WTC11 (cell line): Measurements from ENCODE around the gene TFEB. TPM values are rescaled to one million over a fixed set of nuclear protein-coding genes. Genes with fewer than 3 reads are reported as not detected.

ENCODE experiments used
- ATAC-seq: fragments of 200-7000 bp; cut with Tn5 transposase; 2 replicates; pipeline ENCODE4 v1.10.0; 2021; ENCODE audit warnings: mild to moderate bottlenecking, moderate library complexity
- CTCF ChIA-PET: fragments of 300-600 bp; sonication (Branson Sonifier 250); formaldehyde crosslinking; loops from one replicate; lab custom pipeline; 2021; ENCODE audit warnings: antibody characterized with exemption; lab: Charles Lee
- POLR2A ChIA-PET: fragments of 350-600 bp; sonication (Branson Sonifier 250); formaldehyde crosslinking; loops from one replicate; lab custom pipeline; 2021; ENCODE audit warnings: antibody characterized with exemption; lab: Charles Lee
- DNase-seq: peaks from one replicate; pipeline ENCODE4 v3.0.0; 2021; ENCODE audit warnings: low spot score
- H3K27ac Mint-ChIP-seq: 2 replicates; pipeline ENCODE4 v1.8.0; 2021; ENCODE audit warnings: mixed read lengths
- H3K27me3 Mint-ChIP-seq: 2 replicates; pipeline ENCODE4 v1.8.0; 2021; ENCODE audit warnings: low read depth, mild to moderate bottlenecking, moderate library complexity, mixed read lengths
- H3K36me3 Mint-ChIP-seq: 2 replicates; pipeline ENCODE4 v1.8.0; 2021; ENCODE audit warnings: mixed read lengths
- H3K4me1 Mint-ChIP-seq: 2 replicates; pipeline ENCODE4 v1.8.0; 2022; ENCODE audit warnings: mixed read lengths
- H3K4me3 Mint-ChIP-seq: 2 replicates; pipeline ENCODE4 v1.8.0; 2021; ENCODE audit warnings: mild to moderate bottlenecking, moderate library complexity, mixed read lengths
- H3K9me3 Mint-ChIP-seq: 2 replicates; pipeline ENCODE4 v1.8.0; 2021; ENCODE audit warnings: mixed read lengths
- CREB1 ChIP-seq: sonication (generic); formaldehyde crosslinking; IDR thresholded peaks from 2 replicates; pipeline ENCODE4 v1.8.0; 2023; ENCODE audit warnings: mild to moderate bottlenecking, missing genetic modification reagents
- ELF4 ChIP-seq: sonication (generic); formaldehyde crosslinking; IDR thresholded peaks from 2 replicates; pipeline ENCODE4 v1.8.1; 2022; ENCODE audit warnings: low read depth, mild to moderate bottlenecking, moderate library complexity, missing genetic modification reagents
- ESRRA ChIP-seq: sonication (generic); formaldehyde crosslinking; IDR thresholded peaks from 2 replicates; pipeline ENCODE4 v1.8.1; 2022; ENCODE audit warnings: mild to moderate bottlenecking, missing genetic modification reagents, borderline replicate concordance
- FOXK1 ChIP-seq: sonication (generic); formaldehyde crosslinking; IDR thresholded peaks from 2 replicates; pipeline ENCODE4 v1.8.0; 2022; ENCODE audit warnings: mild to moderate bottlenecking, moderate library complexity, missing genetic modification reagents
- GRHL2 ChIP-seq: fragments of 250-450 bp; sonication (Bioruptor Pico); IDR thresholded peaks from 2 replicates; pipeline ENCODE4 v1.8.0; 2022; ENCODE audit warnings: mild to moderate bottlenecking, moderate library complexity; ENCODE audit not compliant: insufficient replicate concordance, severe bottlenecking
- NFYB ChIP-seq: sonication (generic); formaldehyde crosslinking; conservative IDR thresholded peaks from 2 replicates; pipeline ENCODE4 v1.8.0; 2022; ENCODE audit warnings: low read depth, missing genetic modification reagents
- NR1H2 ChIP-seq: sonication (generic); formaldehyde crosslinking; IDR thresholded peaks from 2 replicates; pipeline ENCODE4 v1.9.0; 2021; ENCODE audit warnings: mild to moderate bottlenecking, moderate library complexity, missing genetic modification reagents
- SOX15 ChIP-seq: fragments of 250-450 bp; sonication (Bioruptor Pico); IDR thresholded peaks from 2 replicates; pipeline ENCODE4 v1.9.0; 2021; ENCODE audit warnings: mild to moderate bottlenecking
- ZNF138 ChIP-seq: sonication (generic); formaldehyde crosslinking; conservative IDR thresholded peaks from 2 replicates; pipeline ENCODE4 v1.8.1; 2022; ENCODE audit warnings: mild to moderate bottlenecking, moderate library complexity, missing genetic modification reagents
- ZNF219 ChIP-seq: sonication (generic); formaldehyde crosslinking; IDR thresholded peaks from 2 replicates; pipeline ENCODE4 v1.8.0; 2023; ENCODE audit warnings: missing genetic modification reagents, mild to moderate bottlenecking, borderline replicate concordance
- ZNF423 ChIP-seq: fragments of 250-450 bp; sonication (Bioruptor Pico); IDR thresholded peaks from 2 replicates; pipeline ENCODE4 v2.1.2; 2022; ENCODE audit warnings: mild to moderate bottlenecking, moderate library complexity
- total RNA-seq: library from RNA; stranded (reverse); gene quantifications from 3 replicates; pipeline ENCODE4 v1.2.3, GENCODE V29; 2021
- TF ChIP-seq, protein P1 (sequence below): sonication (generic); formaldehyde crosslinking; IDR thresholded peaks from 2 replicates; pipeline ENCODE4 v1.8.1; 2023; ENCODE audit warnings: mild to moderate bottlenecking, missing genetic modification reagents
- TF ChIP-seq, protein P2 (sequence below): fragments of 250-450 bp; sonication (Bioruptor Pico); IDR thresholded peaks from 2 replicates; pipeline ENCODE4 v1.9.0; 2021; ENCODE audit warnings: mild to moderate bottlenecking
- TF ChIP-seq, protein P3 (sequence below): sonication (generic); formaldehyde crosslinking; conservative IDR thresholded peaks from 2 replicates; pipeline ENCODE4 v1.8.1; 2022; ENCODE audit warnings: mild to moderate bottlenecking, missing genetic modification reagents
- TF ChIP-seq, protein P4 (sequence below): sonication (generic); formaldehyde crosslinking; IDR thresholded peaks from 2 replicates; pipeline ENCODE4 v1.8.0; 2023; ENCODE audit warnings: missing genetic modification reagents, mild to moderate bottlenecking, borderline replicate concordance
- TF ChIP-seq, protein P5 (sequence below): sonication (generic); formaldehyde crosslinking; IDR thresholded peaks from 2 replicates; pipeline ENCODE4 v1.8.1; 2022; ENCODE audit warnings: mild to moderate bottlenecking, missing genetic modification reagents, moderate library complexity, borderline replicate concordance
- TF ChIP-seq, protein P6 (sequence below): sonication (generic); formaldehyde crosslinking; IDR thresholded peaks from 2 replicates; pipeline ENCODE4 v1.8.0; 2022; ENCODE audit warnings: mild to moderate bottlenecking, missing genetic modification reagents
- TF ChIP-seq, protein P7 (sequence below): sonication (generic); formaldehyde crosslinking; IDR thresholded peaks from 2 replicates; pipeline ENCODE4 v1.8.0; 2022; ENCODE audit warnings: mild to moderate bottlenecking, missing genetic modification reagents
- TF ChIP-seq, protein P8 (sequence below): sonication (generic); formaldehyde crosslinking; IDR thresholded peaks from 2 replicates; pipeline ENCODE4 v1.8.0; 2022; ENCODE audit warnings: mild to moderate bottlenecking, missing genetic modification reagents

Gene TFEB
- total RNA-seq, 1 experiment from 2014 or later = 3.9 TPM

DNA sequence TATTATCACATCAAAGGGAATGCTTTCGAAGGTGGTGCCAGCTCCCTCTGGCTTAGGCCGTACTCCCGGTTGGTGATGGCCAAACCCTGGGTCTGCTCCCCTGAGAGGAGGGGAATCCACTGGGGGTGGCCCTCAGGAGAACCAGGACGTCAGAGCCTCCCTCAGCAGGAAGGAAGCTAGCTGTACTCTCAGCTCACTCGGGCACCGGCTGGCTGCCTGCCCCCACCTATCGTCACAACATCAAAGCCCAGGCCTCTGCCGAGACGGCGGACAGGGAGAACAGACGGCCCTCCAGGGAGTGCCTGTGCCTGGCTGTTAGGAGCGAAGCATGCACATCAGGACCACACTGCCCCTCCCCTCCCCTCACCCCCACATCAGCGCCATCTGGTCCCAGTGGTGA is 20.9 kb upstream of the TFEB start (continued):
- TF ChIP-seq, protein P1, sequence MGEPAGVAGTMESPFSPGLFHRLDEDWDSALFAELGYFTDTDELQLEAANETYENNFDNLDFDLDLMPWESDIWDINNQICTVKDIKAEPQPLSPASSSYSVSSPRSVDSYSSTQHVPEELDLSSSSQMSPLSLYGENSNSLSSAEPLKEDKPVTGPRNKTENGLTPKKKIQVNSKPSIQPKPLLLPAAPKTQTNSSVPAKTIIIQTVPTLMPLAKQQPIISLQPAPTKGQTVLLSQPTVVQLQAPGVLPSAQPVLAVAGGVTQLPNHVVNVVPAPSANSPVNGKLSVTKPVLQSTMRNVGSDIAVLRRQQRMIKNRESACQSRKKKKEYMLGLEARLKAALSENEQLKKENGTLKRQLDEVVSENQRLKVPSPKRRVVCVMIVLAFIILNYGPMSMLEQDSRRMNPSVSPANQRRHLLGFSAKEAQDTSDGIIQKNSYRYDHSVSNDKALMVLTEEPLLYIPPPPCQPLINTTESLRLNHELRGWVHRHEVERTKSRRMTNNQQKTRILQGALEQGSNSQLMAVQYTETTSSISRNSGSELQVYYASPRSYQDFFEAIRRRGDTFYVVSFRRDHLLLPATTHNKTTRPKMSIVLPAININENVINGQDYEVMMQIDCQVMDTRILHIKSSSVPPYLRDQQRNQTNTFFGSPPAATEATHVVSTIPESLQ (CRISPR knock-in tag) = no peak
- TF ChIP-seq, all 79 proteins: peak for 0

DNA sequence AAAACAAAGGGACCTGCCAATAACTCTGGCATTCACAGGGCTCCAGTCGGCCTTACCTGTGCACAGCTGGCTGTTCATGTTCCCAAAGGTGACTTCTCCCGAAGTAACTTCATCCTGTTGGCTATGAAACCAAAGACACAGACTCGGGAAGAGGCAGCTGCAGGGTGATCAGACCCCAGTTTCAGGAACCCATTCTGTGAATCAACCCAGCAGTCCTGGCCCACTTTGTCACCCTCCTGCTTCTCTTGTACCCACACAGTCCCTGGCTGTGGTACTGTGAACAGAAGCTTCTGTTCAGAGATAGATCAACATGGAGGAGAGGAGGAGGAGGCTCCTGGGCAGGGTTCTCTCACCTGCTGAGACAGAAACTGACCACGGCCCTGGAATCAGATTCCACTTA is 20.5 kb upstream of the TFEB start:
- TF ChIP-seq, protein P2, sequence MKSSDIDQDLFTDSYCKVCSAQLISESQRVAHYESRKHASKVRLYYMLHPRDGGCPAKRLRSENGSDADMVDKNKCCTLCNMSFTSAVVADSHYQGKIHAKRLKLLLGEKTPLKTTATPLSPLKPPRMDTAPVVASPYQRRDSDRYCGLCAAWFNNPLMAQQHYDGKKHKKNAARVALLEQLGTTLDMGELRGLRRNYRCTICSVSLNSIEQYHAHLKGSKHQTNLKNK = no peak
- TF ChIP-seq, protein P3, sequence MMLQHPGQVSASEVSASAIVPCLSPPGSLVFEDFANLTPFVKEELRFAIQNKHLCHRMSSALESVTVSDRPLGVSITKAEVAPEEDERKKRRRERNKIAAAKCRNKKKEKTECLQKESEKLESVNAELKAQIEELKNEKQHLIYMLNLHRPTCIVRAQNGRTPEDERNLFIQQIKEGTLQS = no peak
- TF ChIP-seq, protein P4, sequence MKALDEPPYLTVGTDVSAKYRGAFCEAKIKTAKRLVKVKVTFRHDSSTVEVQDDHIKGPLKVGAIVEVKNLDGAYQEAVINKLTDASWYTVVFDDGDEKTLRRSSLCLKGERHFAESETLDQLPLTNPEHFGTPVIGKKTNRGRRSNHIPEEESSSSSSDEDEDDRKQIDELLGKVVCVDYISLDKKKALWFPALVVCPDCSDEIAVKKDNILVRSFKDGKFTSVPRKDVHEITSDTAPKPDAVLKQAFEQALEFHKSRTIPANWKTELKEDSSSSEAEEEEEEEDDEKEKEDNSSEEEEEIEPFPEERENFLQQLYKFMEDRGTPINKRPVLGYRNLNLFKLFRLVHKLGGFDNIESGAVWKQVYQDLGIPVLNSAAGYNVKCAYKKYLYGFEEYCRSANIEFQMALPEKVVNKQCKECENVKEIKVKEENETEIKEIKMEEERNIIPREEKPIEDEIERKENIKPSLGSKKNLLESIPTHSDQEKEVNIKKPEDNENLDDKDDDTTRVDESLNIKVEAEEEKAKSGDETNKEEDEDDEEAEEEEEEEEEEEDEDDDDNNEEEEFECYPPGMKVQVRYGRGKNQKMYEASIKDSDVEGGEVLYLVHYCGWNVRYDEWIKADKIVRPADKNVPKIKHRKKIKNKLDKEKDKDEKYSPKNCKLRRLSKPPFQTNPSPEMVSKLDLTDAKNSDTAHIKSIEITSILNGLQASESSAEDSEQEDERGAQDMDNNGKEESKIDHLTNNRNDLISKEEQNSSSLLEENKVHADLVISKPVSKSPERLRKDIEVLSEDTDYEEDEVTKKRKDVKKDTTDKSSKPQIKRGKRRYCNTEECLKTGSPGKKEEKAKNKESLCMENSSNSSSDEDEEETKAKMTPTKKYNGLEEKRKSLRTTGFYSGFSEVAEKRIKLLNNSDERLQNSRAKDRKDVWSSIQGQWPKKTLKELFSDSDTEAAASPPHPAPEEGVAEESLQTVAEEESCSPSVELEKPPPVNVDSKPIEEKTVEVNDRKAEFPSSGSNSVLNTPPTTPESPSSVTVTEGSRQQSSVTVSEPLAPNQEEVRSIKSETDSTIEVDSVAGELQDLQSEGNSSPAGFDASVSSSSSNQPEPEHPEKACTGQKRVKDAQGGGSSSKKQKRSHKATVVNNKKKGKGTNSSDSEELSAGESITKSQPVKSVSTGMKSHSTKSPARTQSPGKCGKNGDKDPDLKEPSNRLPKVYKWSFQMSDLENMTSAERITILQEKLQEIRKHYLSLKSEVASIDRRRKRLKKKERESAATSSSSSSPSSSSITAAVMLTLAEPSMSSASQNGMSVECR (CRISPR knock-in tag) = no peak
- no peak for TF ChIP-seq CREB1 (CRISPR knock-in tag)
- no peaks in the 10 kb centered on the region for H3K36me3 Mint-ChIP-seq
- H3K27ac Mint-ChIP-seq = no peak overlapping the region
- POLR2A ChIA-PET = no interaction called here
- H3K9me3 Mint-ChIP-seq = no peaks in the 10 kb centered on the region
- no peak overlapping the region for H3K4me3 Mint-ChIP-seq
- H3K4me1 Mint-ChIP-seq = peaks cover 6% of the 10 kb centered on the region
- ATAC-seq (no peak), DNase-seq (no peak)
- CTCF ChIA-PET = interaction anchor here (0.7 to 1.2 kb wide), 3 partner anchors 8 to 31 kb away, joined by 3 read pairs; no protein-coding TSS in a partner anchor
- H3K27me3 Mint-ChIP-seq = peaks cover 3% of the 10 kb centered on the region; the same call in 1 of the 2 replicates

DNA sequence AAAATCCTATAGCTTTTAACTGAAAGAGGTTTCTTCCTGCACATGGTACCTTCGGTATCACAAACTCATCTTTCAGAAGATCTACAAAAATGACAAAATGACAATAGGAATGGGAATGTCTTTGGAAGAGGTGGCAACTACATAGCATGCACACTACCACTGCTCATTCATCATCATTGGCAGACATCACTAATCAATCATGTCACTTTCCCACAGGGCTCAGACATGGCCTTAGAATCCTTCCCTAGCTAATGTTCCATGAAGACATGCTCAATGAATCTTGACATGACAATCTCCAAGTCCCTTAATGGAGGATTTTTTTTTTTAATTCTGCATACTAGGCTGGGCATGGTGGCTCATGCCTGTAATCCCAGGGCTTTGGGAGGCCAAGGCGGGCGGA is 15.0 kb upstream of the TFEB start:
- Mint-ChIP-seq H3K4me3 (no peak overlapping the region), H3K27ac (no peak overlapping the region), H3K36me3 (no peaks in the 10 kb centered on the region), H3K9me3 (no peaks in the 10 kb centered on the region), H3K4me1 (no peaks in the 10 kb centered on the region), H3K27me3 (peaks cover 3% of the 10 kb centered on the region; the same call in 1 of the 2 replicates)
- TF ChIP-seq, protein P5, sequence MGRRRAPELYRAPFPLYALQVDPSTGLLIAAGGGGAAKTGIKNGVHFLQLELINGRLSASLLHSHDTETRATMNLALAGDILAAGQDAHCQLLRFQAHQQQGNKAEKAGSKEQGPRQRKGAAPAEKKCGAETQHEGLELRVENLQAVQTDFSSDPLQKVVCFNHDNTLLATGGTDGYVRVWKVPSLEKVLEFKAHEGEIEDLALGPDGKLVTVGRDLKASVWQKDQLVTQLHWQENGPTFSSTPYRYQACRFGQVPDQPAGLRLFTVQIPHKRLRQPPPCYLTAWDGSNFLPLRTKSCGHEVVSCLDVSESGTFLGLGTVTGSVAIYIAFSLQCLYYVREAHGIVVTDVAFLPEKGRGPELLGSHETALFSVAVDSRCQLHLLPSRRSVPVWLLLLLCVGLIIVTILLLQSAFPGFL (CRISPR knock-in tag) = no peak
- TF ChIP-seq FOXK1 (CRISPR knock-in tag) = no peak
- no peak for TF ChIP-seq NR1H2 (CRISPR knock-in tag)
- no peak for TF ChIP-seq ZNF138 (CRISPR knock-in tag)
- no peak for TF ChIP-seq SOX15
- TF ChIP-seq ESRRA (CRISPR knock-in tag) = no peak
- no peak for TF ChIP-seq NFYB
- TF ChIP-seq, protein P6, sequence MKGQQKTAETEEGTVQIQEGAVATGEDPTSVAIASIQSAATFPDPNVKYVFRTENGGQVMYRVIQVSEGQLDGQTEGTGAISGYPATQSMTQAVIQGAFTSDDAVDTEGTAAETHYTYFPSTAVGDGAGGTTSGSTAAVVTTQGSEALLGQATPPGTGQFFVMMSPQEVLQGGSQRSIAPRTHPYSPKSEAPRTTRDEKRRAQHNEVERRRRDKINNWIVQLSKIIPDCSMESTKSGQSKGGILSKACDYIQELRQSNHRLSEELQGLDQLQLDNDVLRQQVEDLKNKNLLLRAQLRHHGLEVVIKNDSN (CRISPR knock-in tag) = no peak
- no peak for TF ChIP-seq ZNF219 (CRISPR knock-in tag)
- TF ChIP-seq ZNF423 (CRISPR knock-in tag) = no peak
- TF ChIP-seq, protein P7, sequence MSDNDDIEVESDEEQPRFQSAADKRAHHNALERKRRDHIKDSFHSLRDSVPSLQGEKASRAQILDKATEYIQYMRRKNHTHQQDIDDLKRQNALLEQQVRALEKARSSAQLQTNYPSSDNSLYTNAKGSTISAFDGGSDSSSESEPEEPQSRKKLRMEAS (CRISPR knock-in tag) = no peak
- no peak for TF ChIP-seq GRHL2
- TF ChIP-seq ELF4 (CRISPR knock-in tag) = no peak
- TF ChIP-seq, protein P8, sequence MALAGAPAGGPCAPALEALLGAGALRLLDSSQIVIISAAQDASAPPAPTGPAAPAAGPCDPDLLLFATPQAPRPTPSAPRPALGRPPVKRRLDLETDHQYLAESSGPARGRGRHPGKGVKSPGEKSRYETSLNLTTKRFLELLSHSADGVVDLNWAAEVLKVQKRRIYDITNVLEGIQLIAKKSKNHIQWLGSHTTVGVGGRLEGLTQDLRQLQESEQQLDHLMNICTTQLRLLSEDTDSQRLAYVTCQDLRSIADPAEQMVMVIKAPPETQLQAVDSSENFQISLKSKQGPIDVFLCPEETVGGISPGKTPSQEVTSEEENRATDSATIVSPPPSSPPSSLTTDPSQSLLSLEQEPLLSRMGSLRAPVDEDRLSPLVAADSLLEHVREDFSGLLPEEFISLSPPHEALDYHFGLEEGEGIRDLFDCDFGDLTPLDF = no peak
- TF ChIP-seq, protein P1 (CRISPR knock-in tag) = no peak
- ChIA-PET POLR2A (no interaction called here), CTCF (interaction anchor here (1.2 to 1.4 kb wide), 2 partner anchors 36 to 50 kb away, joined by 4 to 5 read pairs; no protein-coding TSS in a partner anchor)
- ATAC-seq = no peak
- no peak for DNase-seq
